ENCODE results near the gene E2F1. TPM values are rescaled to one million over a fixed set of nuclear protein-coding genes. Genes with fewer than 3 reads are reported as not detected.

The E2F1 gene
- total and polyA plus RNA-seq, 2 experiments from 2014 or later, result 12.1 to 42.6 TPM

GRCh38 chr20:33687993-33688937 lies 2.1 kb upstream of the E2F1 start (continued):
- TF ChIP-seq POLR2AphosphoS5 (IDR thresholded peaks at IDR 0.05; ENCODE audit: low read depth), result no peak
- no peak for TF ChIP-seq CTCF (conservative IDR thresholded peaks at IDR 0.05; ENCODE audit: low read depth in 2 of 2)
- no peak for TF ChIP-seq ZNF114 (CRISPR knock-in tag; IDR thresholded peaks at IDR 0.05)
- TF ChIP-seq EZH2phosphoT487 (IDR thresholded peaks at IDR 0.05; ENCODE audit: unreplicated experiment), result no peak
- TF ChIP-seq, protein P1, sequence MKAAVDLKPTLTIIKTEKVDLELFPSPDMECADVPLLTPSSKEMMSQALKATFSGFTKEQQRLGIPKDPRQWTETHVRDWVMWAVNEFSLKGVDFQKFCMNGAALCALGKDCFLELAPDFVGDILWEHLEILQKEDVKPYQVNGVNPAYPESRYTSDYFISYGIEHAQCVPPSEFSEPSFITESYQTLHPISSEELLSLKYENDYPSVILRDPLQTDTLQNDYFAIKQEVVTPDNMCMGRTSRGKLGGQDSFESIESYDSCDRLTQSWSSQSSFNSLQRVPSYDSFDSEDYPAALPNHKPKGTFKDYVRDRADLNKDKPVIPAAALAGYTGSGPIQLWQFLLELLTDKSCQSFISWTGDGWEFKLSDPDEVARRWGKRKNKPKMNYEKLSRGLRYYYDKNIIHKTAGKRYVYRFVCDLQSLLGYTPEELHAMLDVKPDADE (IDR thresholded peaks at IDR 0.05), result no peak

DNA sequence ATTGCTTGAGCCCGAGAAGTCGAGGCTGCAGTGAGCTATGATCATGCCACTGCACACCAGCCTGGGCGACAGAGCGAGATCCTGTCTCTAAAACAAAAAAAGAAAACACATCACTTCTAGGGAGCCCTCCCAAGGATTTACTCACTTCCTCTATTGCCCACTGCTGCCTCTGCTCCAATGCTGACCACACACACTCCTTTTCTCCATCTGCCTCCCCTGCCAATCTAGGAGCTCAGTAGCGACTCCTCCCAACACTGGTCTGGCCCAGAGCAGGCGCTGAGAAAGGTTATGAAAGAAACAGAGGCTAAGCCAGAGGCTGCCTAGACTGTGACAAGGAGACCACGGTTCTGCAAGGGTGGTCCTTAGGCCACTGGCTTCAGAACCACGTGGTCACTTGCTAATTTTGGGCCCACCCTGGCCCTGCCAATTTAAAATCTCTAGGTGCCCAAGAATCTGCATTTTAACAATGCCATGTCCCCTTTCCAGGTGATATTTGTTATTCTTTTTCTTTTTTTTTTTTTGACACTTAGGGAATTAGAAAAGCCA lies 1.3 kb upstream of the E2F1 start:
- no peaks in the 10 kb centered on the region for H3K36me3 Mint-ChIP-seq (ENCODE audit: low read depth)
- H3K4me3 Mint-ChIP-seq, result no peak overlapping the region
- H3K27ac ChIP-seq (ENCODE audit: low read depth), result no peak overlapping the region
- H2AFZ ChIP-seq, result peak overlapping the region; percentile 97
- H3K79me2 ChIP-seq (replicated peaks; ENCODE audit: insufficient read depth), result peaks cover 32% of the 10 kb centered on the region
- no peak overlapping the region for H3K4me3 ChIP-seq
- H3K9me3 Mint-ChIP-seq, result no peaks in the 10 kb centered on the region
- no peak overlapping the region for H3K27ac Mint-ChIP-seq
- TF ChIP-seq, protein P1 (IDR thresholded peaks at IDR 0.05), result no peak
- TF ChIP-seq, protein P2, sequence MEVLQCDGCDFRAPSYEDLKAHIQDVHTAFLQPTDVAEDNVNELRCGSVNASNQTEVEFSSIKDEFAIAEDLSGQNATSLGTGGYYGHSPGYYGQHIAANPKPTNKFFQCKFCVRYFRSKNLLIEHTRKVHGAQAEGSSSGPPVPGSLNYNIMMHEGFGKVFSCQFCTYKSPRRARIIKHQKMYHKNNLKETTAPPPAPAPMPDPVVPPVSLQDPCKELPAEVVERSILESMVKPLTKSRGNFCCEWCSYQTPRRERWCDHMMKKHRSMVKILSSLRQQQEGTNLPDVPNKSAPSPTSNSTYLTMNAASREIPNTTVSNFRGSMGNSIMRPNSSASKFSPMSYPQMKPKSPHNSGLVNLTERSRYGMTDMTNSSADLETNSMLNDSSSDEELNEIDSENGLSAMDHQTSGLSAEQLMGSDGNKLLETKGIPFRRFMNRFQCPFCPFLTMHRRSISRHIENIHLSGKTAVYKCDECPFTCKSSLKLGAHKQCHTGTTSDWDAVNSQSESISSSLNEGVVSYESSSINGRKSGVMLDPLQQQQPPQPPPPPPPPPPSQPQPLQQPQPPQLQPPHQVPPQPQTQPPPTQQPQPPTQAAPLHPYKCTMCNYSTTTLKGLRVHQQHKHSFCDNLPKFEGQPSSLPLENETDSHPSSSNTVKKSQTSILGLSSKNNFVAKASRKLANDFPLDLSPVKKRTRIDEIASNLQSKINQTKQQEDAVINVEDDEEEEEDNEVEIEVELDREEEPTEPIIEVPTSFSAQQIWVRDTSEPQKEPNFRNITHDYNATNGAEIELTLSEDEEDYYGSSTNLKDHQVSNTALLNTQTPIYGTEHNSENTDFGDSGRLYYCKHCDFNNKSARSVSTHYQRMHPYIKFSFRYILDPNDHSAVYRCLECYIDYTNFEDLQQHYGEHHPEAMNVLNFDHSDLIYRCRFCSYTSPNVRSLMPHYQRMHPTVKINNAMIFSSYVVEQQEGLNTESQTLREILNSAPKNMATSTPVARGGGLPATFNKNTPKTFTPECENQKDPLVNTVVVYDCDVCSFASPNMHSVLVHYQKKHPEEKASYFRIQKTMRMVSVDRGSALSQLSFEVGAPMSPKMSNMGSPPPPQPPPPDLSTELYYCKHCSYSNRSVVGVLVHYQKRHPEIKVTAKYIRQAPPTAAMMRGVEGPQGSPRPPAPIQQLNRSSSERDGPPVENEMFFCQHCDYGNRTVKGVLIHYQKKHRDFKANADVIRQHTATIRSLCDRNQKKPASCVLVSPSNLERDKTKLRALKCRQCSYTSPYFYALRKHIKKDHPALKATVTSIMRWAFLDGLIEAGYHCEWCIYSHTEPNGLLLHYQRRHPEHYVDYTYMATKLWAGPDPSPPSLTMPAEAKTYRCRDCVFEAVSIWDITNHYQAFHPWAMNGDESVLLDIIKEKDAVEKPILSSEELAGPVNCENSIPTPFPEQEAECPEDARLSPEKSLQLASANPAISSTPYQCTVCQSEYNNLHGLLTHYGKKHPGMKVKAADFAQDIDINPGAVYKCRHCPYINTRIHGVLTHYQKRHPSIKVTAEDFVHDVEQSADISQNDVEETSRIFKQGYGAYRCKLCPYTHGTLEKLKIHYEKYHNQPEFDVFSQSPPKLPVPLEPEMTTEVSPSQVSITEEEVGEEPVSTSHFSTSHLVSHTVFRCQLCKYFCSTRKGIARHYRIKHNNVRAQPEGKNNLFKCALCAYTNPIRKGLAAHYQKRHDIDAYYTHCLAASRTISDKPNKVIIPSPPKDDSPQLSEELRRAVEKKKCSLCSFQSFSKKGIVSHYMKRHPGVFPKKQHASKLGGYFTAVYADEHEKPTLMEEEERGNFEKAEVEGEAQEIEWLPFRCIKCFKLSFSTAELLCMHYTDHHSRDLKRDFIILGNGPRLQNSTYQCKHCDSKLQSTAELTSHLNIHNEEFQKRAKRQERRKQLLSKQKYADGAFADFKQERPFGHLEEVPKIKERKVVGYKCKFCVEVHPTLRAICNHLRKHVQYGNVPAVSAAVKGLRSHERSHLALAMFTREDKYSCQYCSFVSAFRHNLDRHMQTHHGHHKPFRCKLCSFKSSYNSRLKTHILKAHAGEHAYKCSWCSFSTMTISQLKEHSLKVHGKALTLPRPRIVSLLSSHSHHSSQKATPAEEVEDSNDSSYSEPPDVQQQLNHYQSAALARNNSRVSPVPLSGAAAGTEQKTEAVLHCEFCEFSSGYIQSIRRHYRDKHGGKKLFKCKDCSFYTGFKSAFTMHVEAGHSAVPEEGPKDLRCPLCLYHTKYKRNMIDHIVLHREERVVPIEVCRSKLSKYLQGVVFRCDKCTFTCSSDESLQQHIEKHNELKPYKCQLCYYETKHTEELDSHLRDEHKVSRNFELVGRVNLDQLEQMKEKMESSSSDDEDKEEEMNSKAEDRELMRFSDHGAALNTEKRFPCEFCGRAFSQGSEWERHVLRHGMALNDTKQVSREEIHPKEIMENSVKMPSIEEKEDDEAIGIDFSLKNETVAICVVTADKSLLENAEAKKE (CRISPR knock-in tag; IDR thresholded peaks at IDR 0.05), result no peak
- peaks cover 14% of the 10 kb centered on the region for H3K27me3 Mint-ChIP-seq (ENCODE audit: insufficient read depth, low read depth, poor library complexity)
- H3K9me2 ChIP-seq (ENCODE audit: insufficient read depth), result no peaks in the 10 kb centered on the region
- H3K4me2 ChIP-seq, result peak overlapping the region; percentile 80
- H3K4me1 Mint-ChIP-seq, result peaks cover 22% of the 10 kb centered on the region
- H3K36me3 ChIP-seq (ENCODE audit: insufficient read depth), result no peaks in the 10 kb centered on the region
- peaks cover 20% of the 10 kb centered on the region; the same call in 1 of the 2 replicates for H4K20me1 ChIP-seq (replicated peaks; ENCODE audit: insufficient read depth)
- ATAC-seq, result no peak
- DNase-seq (ENCODE audit: low spot score), result no peak
- 0 out of 2 replicates have a peak, but pooled peaks cover 2% of the 10 kb centered on the region for H3F3A ChIP-seq (replicated peaks; ENCODE audit: low read depth)
- peaks cover 10% of the 10 kb centered on the region; the same call in 1 of the 2 replicates for H3K4me1 ChIP-seq (ENCODE audit: insufficient read depth)
- no peaks in the 10 kb centered on the region for H3K27me3 ChIP-seq (ENCODE audit: insufficient read depth)
